Measurements from ENCODE around the gene GRAPL. TPM values are rescaled to one million over a fixed set of nuclear protein-coding genes. Genes with fewer than 3 reads are reported as not detected.
A peak's percentile ranks its signal among the peaks of the same experiment; 100 is the strongest.
"Not testable (repeated sequence)": the region's sequence is repeated elsewhere in the genome, so short reads cannot be mapped to it uniquely, and the experiment has no call there.

GRAPL gene
- total RNA-seq, 6 experiments from 2014 or later = 0.68 to 9.2 (median 2.2) TPM

GRCh38 chr17:19111111-19111711 is 16.2 kb upstream of the GRAPL start:
- Histone ChIP-seq H3K4me3 (peak overlapping the region in 2 of 3 donors; percentile 41), H3K27ac (peak overlapping the region; percentile 47 to 81 (median 55))
- DNase-seq (peak; percentile 69 to 73 (median 70)), ATAC-seq (peak; percentile 87 to 95 (median 93))
- intact Hi-C loops (cut with DNase I); H3K4me1 ChIP-seq; H3K9me3 ChIP-seq; H3K27me3 ChIP-seq; H3K36me3 ChIP-seq: not testable (repeated sequence)
- 0% methylated on average over 3 of the region's 39 CpGs for WGBS (ENCODE audit: insufficient coverage, low coverage, low lambda C conversion rate, missing lambda C conversion rate)
- TF ChIP-seq CTCF (IDR thresholded peaks at IDR 0.05) (peak; percentile 26 to 40 (median 36)), POLR2A (IDR thresholded peaks at IDR 0.05) (peak; percentile 68)

DNA sequence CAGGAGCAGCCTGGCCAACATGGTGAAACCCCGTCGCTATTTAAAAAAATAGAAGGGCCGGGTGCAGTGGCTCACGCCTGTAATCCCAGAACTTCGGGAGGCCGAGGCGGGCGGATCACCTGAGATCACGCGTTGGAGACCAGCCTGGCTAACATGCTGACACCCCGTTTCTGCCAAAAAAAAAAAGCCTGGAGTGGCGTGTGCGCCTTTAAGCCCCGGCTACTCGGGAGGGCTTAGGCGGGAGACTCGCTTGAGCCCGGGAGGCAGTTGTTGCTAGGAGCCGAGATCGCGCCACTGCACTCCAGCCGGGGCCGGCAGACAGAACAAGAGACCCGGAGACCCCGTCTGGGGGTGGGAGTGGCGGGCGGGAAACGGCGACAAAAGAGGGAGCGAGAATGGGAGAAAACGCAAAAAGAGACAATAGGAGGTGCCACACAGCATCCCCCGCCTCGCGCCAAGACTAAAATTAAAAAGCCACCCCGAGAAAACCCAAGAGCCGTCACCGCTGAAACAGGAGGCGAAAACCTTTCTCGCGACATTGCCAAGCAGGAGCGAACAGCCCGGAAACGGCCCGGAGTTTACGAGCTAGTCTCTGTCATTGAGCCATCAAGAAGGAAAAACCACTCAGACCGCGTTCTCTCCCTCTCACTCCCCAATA is 15.5 kb upstream of the GRAPL start:
- DNase-seq = peak; percentile 46 to 68 (median 66)
- ATAC-seq = peak; percentile 6 to 47 (median 22)
- Histone ChIP-seq H3K4me3 (peak overlapping the region in 2 of 3 donors; percentile 4 to 10), H3K27ac (peak overlapping the region in 2 of 3 donors; percentile 59)
- under 1% methylated on average over 31 of the region's 47 CpGs for WGBS (ENCODE audit: insufficient coverage, low coverage, low lambda C conversion rate, missing lambda C conversion rate)
- H3K4me1 ChIP-seq; H3K36me3 ChIP-seq; H3K9me3 ChIP-seq; intact Hi-C loops (cut with DNase I); H3K27me3 ChIP-seq: not testable (repeated sequence)
- peak; percentile 69 for TF ChIP-seq POLR2A (IDR thresholded peaks at IDR 0.05)

GRCh38 chr17:19112459-19112826 is 14.9 kb upstream of the GRAPL start:
- H3K9me3 ChIP-seq; ATAC-seq; H3K27me3 ChIP-seq; DNase-seq; H3K4me1 ChIP-seq; H3K4me3 ChIP-seq; intact Hi-C loops (cut with DNase I); H3K36me3 ChIP-seq; H3K27ac ChIP-seq: not testable (repeated sequence)
- no CpG with 5 or more reads among the region's 18 CpGs for WGBS (ENCODE audit: insufficient coverage, low coverage, low lambda C conversion rate, missing lambda C conversion rate)

- intact Hi-C loops (cut with DNase I); H3K4me1 ChIP-seq; H3K27ac ChIP-seq; H3K9me3 ChIP-seq; DNase-seq; H3K27me3 ChIP-seq; H3K36me3 ChIP-seq; H3K4me3 ChIP-seq: not testable (repeated sequence)
- WGBS (ENCODE audit: insufficient coverage, low coverage, low lambda C conversion rate, missing lambda C conversion rate) = no CpG with 5 or more reads among the region's 12 CpGs
- ATAC-seq = peak; percentile 75 to 86 (median 80)
These were observed 8.7 kb upstream of the GRAPL start for GRCh38 chr17:19118695-19119094.

DNA sequence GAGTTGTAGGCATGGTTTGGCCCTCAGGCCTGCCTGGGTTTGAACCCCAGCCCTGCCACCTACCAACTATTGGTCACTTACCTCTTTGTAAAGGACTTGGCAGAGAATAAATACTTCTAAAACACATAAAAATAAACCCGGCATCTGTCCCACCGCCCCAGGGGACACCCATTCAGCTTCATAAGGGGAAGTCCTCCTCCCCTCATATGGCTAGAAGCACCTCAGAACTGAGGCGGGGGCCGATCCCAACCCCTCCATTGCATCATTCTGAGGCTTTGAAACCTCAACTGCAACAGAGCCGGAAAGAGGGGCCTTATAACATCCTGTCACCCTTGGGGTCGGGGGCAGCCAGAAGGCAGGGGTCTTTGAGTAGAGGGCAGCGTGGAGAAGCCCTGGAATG is 2.1 kb upstream of the GRAPL start:
- DNase-seq; H3K9me3 ChIP-seq; H3K36me3 ChIP-seq; H3K27ac ChIP-seq; intact Hi-C loops (cut with DNase I); H3K27me3 ChIP-seq; ATAC-seq; H3K4me3 ChIP-seq; H3K4me1 ChIP-seq: not testable (repeated sequence)
- whole genome bisulfite sequencing (ENCODE audit: insufficient coverage, low coverage, low lambda C conversion rate, missing lambda C conversion rate) = no CpG with 5 or more reads among the region's 7 CpGs

- intact Hi-C loops (cut with DNase I); H3K27ac ChIP-seq; H3K4me1 ChIP-seq; H3K27me3 ChIP-seq; H3K9me3 ChIP-seq; DNase-seq; H3K36me3 ChIP-seq; H3K4me3 ChIP-seq: not testable (repeated sequence)
- no CpG with 5 or more reads among the region's 9 CpGs for WGBS (ENCODE audit: insufficient coverage, low coverage, low lambda C conversion rate, missing lambda C conversion rate)
- ATAC-seq = peak in 3 of 4 donors; percentile 39 to 48 (median 40)
These were observed 2.1 kb downstream of the GRAPL start for GRCh38 chr17:19129500-19129899.

GRCh38 chr17:19131108-19131507 is 3.7 kb downstream of the GRAPL start:
- WGBS (ENCODE audit: insufficient coverage, low coverage, low lambda C conversion rate, missing lambda C conversion rate) = no CpG with 5 or more reads among the region's 8 CpGs
- H3K36me3 ChIP-seq; H3K9me3 ChIP-seq; H3K27ac ChIP-seq; intact Hi-C loops (cut with DNase I); H3K4me3 ChIP-seq; H3K4me1 ChIP-seq; DNase-seq; H3K27me3 ChIP-seq: not testable (repeated sequence)
- ATAC-seq = peak; percentile 43 to 55 (median 50)

DNA sequence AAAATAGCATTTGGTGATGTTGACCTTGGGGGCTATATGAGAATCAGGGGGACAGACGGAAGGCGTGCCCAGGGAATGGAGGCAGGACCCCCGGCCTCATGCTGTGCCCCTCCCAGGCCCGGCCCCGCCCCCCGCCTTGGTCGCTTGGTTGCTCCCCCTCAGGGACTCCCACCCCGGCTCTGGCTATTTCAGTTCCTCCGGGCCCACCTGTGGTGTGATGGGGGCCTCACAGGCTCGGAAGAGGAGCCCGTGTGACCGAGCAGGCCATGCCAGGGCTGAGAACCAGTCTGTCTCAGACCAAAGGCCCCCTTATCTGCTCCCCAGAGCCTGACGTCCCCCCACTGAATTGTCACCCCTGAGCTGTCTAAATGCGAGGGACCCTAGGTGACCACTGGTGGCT is 4.4 kb downstream of the GRAPL start:
- H3K27me3 ChIP-seq; DNase-seq; H3K36me3 ChIP-seq; H3K4me3 ChIP-seq; ATAC-seq; H3K4me1 ChIP-seq; intact Hi-C loops (cut with DNase I); H3K9me3 ChIP-seq; H3K27ac ChIP-seq: not testable (repeated sequence)
- WGBS (ENCODE audit: insufficient coverage, low coverage, low lambda C conversion rate, missing lambda C conversion rate) = no CpG with 5 or more reads among the region's 14 CpGs

DNA sequence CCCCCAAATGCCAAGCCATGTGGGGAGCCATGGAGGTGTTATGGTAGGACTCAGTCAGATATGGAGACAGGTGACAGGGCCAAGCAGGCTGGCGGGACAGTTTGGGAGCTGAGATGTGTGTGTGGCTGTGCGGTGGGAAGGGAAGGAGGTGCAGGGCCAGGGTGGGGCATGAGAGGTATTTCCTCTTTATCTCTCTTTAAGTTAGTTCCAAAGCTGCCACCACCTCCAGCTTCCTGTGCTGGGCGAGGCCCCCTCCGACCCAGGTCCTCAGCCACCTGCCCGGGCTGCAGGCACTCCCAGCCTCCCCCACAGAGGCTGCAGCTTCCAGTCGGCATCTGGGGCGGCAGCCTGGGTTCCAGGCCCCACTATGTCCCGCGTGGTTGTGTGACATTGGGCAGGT is 6.4 kb downstream of the GRAPL start:
- H3K4me1 ChIP-seq; H3K27me3 ChIP-seq; H3K9me3 ChIP-seq; DNase-seq; H3K36me3 ChIP-seq; intact Hi-C loops (cut with DNase I); ATAC-seq; H3K4me3 ChIP-seq; H3K27ac ChIP-seq: not testable (repeated sequence)
- WGBS (ENCODE audit: insufficient coverage, low coverage, low lambda C conversion rate, missing lambda C conversion rate) = no CpG with 5 or more reads among the region's 9 CpGs

DNA sequence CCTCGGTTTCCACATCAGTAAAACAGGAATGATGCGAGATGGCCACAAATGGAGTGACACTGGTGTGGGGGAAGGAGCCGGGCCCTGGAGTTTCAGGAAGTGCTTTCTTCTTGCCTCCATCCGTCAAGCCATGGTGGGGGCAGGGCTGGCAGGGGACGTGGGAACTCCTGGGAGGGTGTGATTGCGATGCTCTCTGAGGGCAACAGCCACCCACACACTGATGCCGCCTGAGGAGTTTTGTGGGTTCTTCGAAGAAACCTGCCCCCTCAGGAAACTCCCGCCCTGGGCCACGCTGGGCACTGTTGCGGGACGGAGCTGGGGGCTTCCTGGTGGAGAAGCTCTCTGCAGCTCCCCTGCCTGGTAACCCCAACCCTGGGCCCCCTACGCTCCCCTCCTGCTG is 8.0 kb downstream of the GRAPL start:
- H3K36me3 ChIP-seq; H3K4me1 ChIP-seq; DNase-seq; H3K27ac ChIP-seq; intact Hi-C loops (cut with DNase I); H3K27me3 ChIP-seq; H3K9me3 ChIP-seq; H3K4me3 ChIP-seq: not testable (repeated sequence)
- ATAC-seq = peak in 3 of 4 donors; percentile 2 to 22 (median 9)
- WGBS (ENCODE audit: insufficient coverage, low coverage, low lambda C conversion rate, missing lambda C conversion rate) = no CpG with 5 or more reads among the region's 13 CpGs

- H3K36me3 ChIP-seq; H3K27me3 ChIP-seq; H3K4me1 ChIP-seq; DNase-seq; H3K27ac ChIP-seq; intact Hi-C loops (cut with DNase I); H3K9me3 ChIP-seq; H3K4me3 ChIP-seq: not testable (repeated sequence)
- no CpG with 5 or more reads among the region's 17 CpGs for WGBS (ENCODE audit: insufficient coverage, low coverage, low lambda C conversion rate, missing lambda C conversion rate)
- ATAC-seq = peak; percentile 42 to 59 (median 54)
These were observed 8.7 kb downstream of the GRAPL start for GRCh38 chr17:19136138-19136537.
